ENCODE data around the gene UNK.

The UNK gene

DNA sequence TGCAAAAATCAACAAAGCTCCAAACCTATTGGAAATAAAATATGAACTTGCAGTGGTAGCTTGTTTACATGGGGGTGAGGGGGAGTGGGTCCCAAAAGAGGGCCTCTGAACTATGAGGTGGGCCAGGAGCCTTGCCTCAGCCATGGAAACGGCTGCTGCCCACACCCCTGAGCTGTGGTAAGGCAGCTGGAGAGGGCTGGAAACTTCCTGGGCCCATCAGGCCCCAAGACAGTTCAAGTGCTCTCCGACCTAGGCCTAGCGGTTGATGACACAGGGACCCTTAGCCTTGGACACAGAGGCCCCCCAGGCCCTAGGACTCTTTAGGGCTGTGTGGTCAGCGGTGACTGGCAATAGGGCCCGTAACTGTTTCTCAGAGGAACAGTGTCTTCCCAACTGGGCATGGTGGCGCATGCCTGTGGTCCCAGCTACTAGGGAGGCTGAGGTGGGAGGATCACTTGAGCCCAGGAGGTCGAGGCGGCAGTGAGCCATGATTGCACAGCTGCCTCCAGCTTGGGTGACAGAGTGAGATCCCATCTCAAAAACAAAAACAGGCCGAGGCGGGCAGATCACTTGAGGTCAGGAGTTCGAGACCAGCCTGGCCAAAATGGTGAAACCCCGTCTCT, 41.3 kb downstream of the UNK start:
- DNase-seq, result no peak
- H3K4me1 ChIP-seq (ENCODE audit: control insufficient read depth, insufficient read depth, low read length, poor library complexity, severe bottlenecking), result peaks cover 22% of the 10 kb centered on the region
- peaks cover 49% of the 10 kb centered on the region for H3K36me3 ChIP-seq (ENCODE audit: control insufficient read depth, insufficient read depth, low read length)

GRCh38 chr17:75826561-75827307, 42.1 kb downstream of the UNK start:
- peaks cover 52% of the 10 kb centered on the region for H3K36me3 ChIP-seq (ENCODE audit: control insufficient read depth, insufficient read depth, low read length)
- no peak for DNase-seq
- peak overlapping the region; percentile 64 for H3K27ac ChIP-seq (ENCODE audit: insufficient read depth, low read length, poor library complexity, severe bottlenecking)
- no peak overlapping the region for H3K4me3 ChIP-seq (ENCODE audit: insufficient read depth, low read depth, low read length, poor library complexity, severe bottlenecking)
- H3K4me1 ChIP-seq (ENCODE audit: control insufficient read depth, insufficient read depth, low read length, poor library complexity, severe bottlenecking), result peaks cover 16% of the 10 kb centered on the region
- no peaks in the 10 kb centered on the region for H3K9me3 ChIP-seq (ENCODE audit: control insufficient read depth, low read length)
- no peaks in the 10 kb centered on the region for H3K27me3 ChIP-seq (replicated peaks; ENCODE audit: control insufficient read depth, insufficient read depth, low read length, poor library complexity, severe bottlenecking)

More for the DNA sequence above, 41.3 kb downstream of the UNK start:
- Histone ChIP-seq H3K27ac (ENCODE audit: insufficient read depth, low read length, poor library complexity, severe bottlenecking) (no peak overlapping the region), H3K27me3 (replicated peaks; ENCODE audit: control insufficient read depth, insufficient read depth, low read length, poor library complexity, severe bottlenecking) (no peaks in the 10 kb centered on the region), H3K4me3 (ENCODE audit: insufficient read depth, low read depth, low read length, poor library complexity, severe bottlenecking) (no peak overlapping the region), H3K9me3 (ENCODE audit: control insufficient read depth, low read length) (no peaks in the 10 kb centered on the region)

GRCh38 chr17:75827308-75828075, 42.9 kb downstream of the UNK start:
- peaks cover 49% of the 10 kb centered on the region for H3K36me3 ChIP-seq (ENCODE audit: control insufficient read depth, insufficient read depth, low read length)
- peaks cover 16% of the 10 kb centered on the region for H3K4me1 ChIP-seq (ENCODE audit: control insufficient read depth, insufficient read depth, low read length, poor library complexity, severe bottlenecking)
- no peaks in the 10 kb centered on the region for H3K9me3 ChIP-seq (ENCODE audit: control insufficient read depth, low read length)
- peak overlapping the region; percentile 64 for H3K27ac ChIP-seq (ENCODE audit: insufficient read depth, low read length, poor library complexity, severe bottlenecking)
- peak; percentile 54 to 71 (median 61) for DNase-seq
- no peak overlapping the region for H3K4me3 ChIP-seq (ENCODE audit: insufficient read depth, low read depth, low read length, poor library complexity, severe bottlenecking)
- H3K27me3 ChIP-seq (replicated peaks; ENCODE audit: control insufficient read depth, insufficient read depth, low read length, poor library complexity, severe bottlenecking), result no peaks in the 10 kb centered on the region

DNA sequence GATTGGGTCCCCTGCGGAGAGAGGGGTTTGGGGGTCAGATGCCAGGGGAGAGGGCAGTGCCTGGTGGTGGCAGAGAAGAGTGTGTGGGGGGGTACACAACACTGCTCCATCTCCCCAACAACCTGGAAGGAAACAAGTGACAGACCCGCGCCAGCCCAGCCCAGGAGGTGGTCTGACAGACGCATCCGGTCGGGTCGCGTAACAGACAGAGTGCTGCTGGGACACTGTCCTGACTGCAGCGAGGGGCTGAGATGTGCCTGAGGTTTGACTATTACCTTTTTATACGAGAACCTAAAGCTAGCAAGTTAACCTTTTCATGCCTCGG, 43.4 kb downstream of the UNK start:
- peak overlapping the region; percentile 64 for H3K27ac ChIP-seq (ENCODE audit: insufficient read depth, low read length, poor library complexity, severe bottlenecking)
- no peaks in the 10 kb centered on the region for H3K9me3 ChIP-seq (ENCODE audit: control insufficient read depth, low read length)
- H3K27me3 ChIP-seq (replicated peaks; ENCODE audit: control insufficient read depth, insufficient read depth, low read length, poor library complexity, severe bottlenecking), result no peaks in the 10 kb centered on the region
- peaks cover 49% of the 10 kb centered on the region for H3K36me3 ChIP-seq (ENCODE audit: control insufficient read depth, insufficient read depth, low read length)
- peaks cover 20% of the 10 kb centered on the region for H3K4me1 ChIP-seq (ENCODE audit: control insufficient read depth, insufficient read depth, low read length, poor library complexity, severe bottlenecking)
- peak in 1 of 3 donors; percentile 27 for DNase-seq
- no peak overlapping the region for H3K4me3 ChIP-seq (ENCODE audit: insufficient read depth, low read depth, low read length, poor library complexity, severe bottlenecking)

GRCh38 chr17:75828741-75829140, 44.1 kb downstream of the UNK start:
- Histone ChIP-seq H3K36me3 (ENCODE audit: control insufficient read depth, insufficient read depth, low read length) (peaks cover 45% of the 10 kb centered on the region), H3K4me3 (ENCODE audit: insufficient read depth, low read depth, low read length, poor library complexity, severe bottlenecking) (no peak overlapping the region), H3K27ac (ENCODE audit: insufficient read depth, low read length, poor library complexity, severe bottlenecking) (peak overlapping the region; percentile 64), H3K27me3 (replicated peaks; ENCODE audit: control insufficient read depth, insufficient read depth, low read length, poor library complexity, severe bottlenecking) (no peaks in the 10 kb centered on the region), H3K4me1 (ENCODE audit: control insufficient read depth, insufficient read depth, low read length, poor library complexity, severe bottlenecking) (peaks cover 27% of the 10 kb centered on the region), H3K9me3 (ENCODE audit: control insufficient read depth, low read length) (no peaks in the 10 kb centered on the region)
- no peak for DNase-seq

DNA sequence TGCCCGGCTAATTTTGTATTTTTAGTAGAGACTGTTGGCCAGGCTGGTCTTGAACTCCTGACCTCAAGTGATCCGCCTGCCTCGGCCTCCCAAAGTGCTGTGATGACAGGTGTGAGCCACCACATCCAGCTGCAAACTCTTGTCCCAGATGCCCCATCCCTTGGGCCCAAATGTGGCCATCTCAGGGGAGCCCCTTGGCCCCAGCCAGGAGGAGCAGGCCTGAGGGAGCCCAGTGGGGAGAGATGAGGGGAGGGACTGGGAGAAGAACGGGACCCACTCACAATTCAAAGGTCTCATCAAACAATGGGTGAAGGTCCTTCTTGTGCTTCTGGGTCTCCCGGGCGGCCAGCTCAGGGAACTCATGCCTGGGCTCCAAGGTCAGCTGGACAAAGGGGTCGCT, 45.1 kb downstream of the UNK start:
- H3K4me1 ChIP-seq (ENCODE audit: control insufficient read depth, insufficient read depth, low read length, poor library complexity, severe bottlenecking), result peaks cover 37% of the 10 kb centered on the region

DNA sequence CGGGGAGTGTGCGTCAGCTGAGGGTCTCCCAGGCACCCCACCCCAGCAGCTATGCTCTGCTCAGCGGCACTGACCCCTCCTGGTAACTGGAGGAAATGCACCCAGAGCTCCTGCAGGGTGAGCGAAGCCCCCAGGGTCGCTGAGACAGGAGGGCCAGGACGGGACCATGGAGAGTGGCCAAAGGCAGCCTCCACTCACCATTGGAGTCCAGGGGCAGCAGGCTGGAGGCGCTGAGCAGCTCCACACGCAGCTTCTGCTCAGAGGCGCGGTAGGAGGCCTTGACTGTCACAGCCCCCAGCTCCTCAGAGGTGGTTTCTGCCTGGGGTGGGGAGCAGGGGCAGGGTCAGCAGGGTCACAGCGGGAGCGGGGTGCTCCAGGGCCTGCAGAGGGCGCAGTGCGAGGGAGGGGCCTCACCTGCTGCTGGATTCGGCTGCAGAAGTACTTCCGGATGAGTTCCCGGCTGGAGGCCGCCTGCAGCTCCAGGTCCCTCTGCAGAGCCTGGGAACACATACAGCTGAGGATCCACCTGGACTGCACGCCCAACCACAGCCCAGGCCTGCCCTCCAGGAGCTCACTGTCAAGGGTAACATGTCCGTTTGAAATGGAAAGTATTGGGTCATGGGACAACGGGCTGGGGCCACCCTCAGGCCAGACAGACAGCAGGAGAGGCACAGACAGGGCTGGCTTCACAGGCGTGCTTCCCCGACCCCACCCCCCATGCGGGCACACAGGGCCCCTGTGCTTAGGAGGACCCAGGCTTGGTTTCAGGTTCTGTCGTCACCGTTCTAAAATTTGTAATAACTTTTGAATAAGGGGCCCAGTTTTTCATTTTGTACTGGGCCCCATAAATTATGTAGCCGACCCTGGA, 45.8 kb downstream of the UNK start:
- Histone ChIP-seq H3K9me3 (ENCODE audit: control insufficient read depth, low read length) (no peaks in the 10 kb centered on the region), H3K27ac (ENCODE audit: insufficient read depth, low read length, poor library complexity, severe bottlenecking) (no peak overlapping the region), H3K36me3 (ENCODE audit: control insufficient read depth, insufficient read depth, low read length) (peaks cover 57% of the 10 kb centered on the region), H3K4me3 (ENCODE audit: insufficient read depth, low read depth, low read length, poor library complexity, severe bottlenecking) (no peak overlapping the region), H3K4me1 (ENCODE audit: control insufficient read depth, insufficient read depth, low read length, poor library complexity, severe bottlenecking) (peaks cover 42% of the 10 kb centered on the region), H3K27me3 (replicated peaks; ENCODE audit: control insufficient read depth, insufficient read depth, low read length, poor library complexity, severe bottlenecking) (no peaks in the 10 kb centered on the region)
- no peak for DNase-seq

More for the DNA sequence above, 45.1 kb downstream of the UNK start:
- no peaks in the 10 kb centered on the region for H3K9me3 ChIP-seq (ENCODE audit: control insufficient read depth, low read length)
- DNase-seq, result no peak
- no peak overlapping the region for H3K27ac ChIP-seq (ENCODE audit: insufficient read depth, low read length, poor library complexity, severe bottlenecking)
- H3K27me3 ChIP-seq (replicated peaks; ENCODE audit: control insufficient read depth, insufficient read depth, low read length, poor library complexity, severe bottlenecking), result no peaks in the 10 kb centered on the region
- no peak overlapping the region for H3K4me3 ChIP-seq (ENCODE audit: insufficient read depth, low read depth, low read length, poor library complexity, severe bottlenecking)
- H3K36me3 ChIP-seq (ENCODE audit: control insufficient read depth, insufficient read depth, low read length), result peaks cover 50% of the 10 kb centered on the region

DNA sequence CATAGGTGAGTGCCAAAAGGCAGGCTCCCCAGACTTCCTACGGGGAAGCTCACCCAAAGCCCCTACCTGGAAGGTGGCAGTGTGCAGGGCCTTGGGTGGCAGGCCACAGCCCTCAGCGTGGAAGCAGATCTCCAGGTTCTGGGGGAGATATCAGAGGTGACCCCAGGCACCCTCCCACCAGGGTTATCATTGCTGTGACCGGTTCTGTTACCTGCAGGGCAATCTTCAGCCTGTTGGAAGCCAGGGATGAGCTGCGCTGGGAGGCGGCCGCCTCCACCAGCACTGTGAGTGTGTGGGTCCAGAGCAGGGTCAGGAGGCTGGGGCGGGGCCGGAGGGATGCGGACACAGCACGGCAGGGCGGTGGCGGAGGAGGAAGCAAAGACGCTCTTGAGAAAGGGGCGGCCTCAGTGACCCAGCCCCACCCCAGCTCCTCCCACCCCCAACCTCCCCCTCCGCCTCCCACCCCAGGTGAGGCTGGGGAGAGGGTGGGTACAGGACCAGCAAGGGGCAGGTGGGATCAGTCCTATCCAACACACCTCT, 46.5 kb downstream of the UNK start:
- Histone ChIP-seq H3K27ac (ENCODE audit: insufficient read depth, low read length, poor library complexity, severe bottlenecking) (no peak overlapping the region), H3K9me3 (ENCODE audit: control insufficient read depth, low read length) (no peaks in the 10 kb centered on the region), H3K36me3 (ENCODE audit: control insufficient read depth, insufficient read depth, low read length) (peaks cover 64% of the 10 kb centered on the region), H3K4me1 (ENCODE audit: control insufficient read depth, insufficient read depth, low read length, poor library complexity, severe bottlenecking) (peaks cover 42% of the 10 kb centered on the region), H3K27me3 (replicated peaks; ENCODE audit: control insufficient read depth, insufficient read depth, low read length, poor library complexity, severe bottlenecking) (no peaks in the 10 kb centered on the region), H3K4me3 (ENCODE audit: insufficient read depth, low read depth, low read length, poor library complexity, severe bottlenecking) (no peak overlapping the region)
- DNase-seq, result no peak

GRCh38 chr17:75832164-75832651, 47.6 kb downstream of the UNK start:
- peak; percentile 43 to 60 (median 57) for DNase-seq
- Histone ChIP-seq H3K4me3 (ENCODE audit: insufficient read depth, low read depth, low read length, poor library complexity, severe bottlenecking) (peak overlapping the region; percentile 27), H3K9me3 (ENCODE audit: control insufficient read depth, low read length) (no peaks in the 10 kb centered on the region), H3K27ac (ENCODE audit: insufficient read depth, low read length, poor library complexity, severe bottlenecking) (peak overlapping the region; percentile 66), H3K4me1 (ENCODE audit: control insufficient read depth, insufficient read depth, low read length, poor library complexity, severe bottlenecking) (peaks cover 39% of the 10 kb centered on the region), H3K36me3 (ENCODE audit: control insufficient read depth, insufficient read depth, low read length) (peaks cover 65% of the 10 kb centered on the region), H3K27me3 (replicated peaks; ENCODE audit: control insufficient read depth, insufficient read depth, low read length, poor library complexity, severe bottlenecking) (no peaks in the 10 kb centered on the region)

Data from effector memory CD4-positive, alpha-beta T cell (primary cell).